NB4 (cell line): ENCODE measurements around the gene TTLL1.
A peak's percentile ranks its signal among the peaks of the same experiment; 100 is the strongest.

Source experiments
- DNase-seq: peaks from one replicate; pipeline ENCODE4 v3.0.0; 2010; ENCODE audit warnings: low read depth
- H3K4me3 ChIP-seq: one replicate; pipeline ENCODE4 v1.5.1; 2011; ENCODE audit warnings: mild to moderate bottlenecking, low read depth, low read length, moderate library complexity
- CTCF ChIP-seq: IDR thresholded peaks from one replicate; pipeline ENCODE4 v1.5.1; 2012; ENCODE audit warnings: low read depth, low read length
- MAX ChIP-seq: IDR thresholded peaks from 2 replicates; pipeline ENCODE4 v1.6.1; 2011; ENCODE audit warnings: low read depth, low read length
- MYC ChIP-seq: IDR thresholded peaks from 2 replicates; pipeline ENCODE4 v1.6.1; 2011; ENCODE audit warnings: low read depth, low read length
- POLR2A ChIP-seq: IDR thresholded peaks from 2 replicates; pipeline ENCODE4 v1.6.1; 2011; ENCODE audit warnings: mild to moderate bottlenecking; ENCODE audit not compliant: insufficient read length; ENCODE audit errors: extremely low read depth

TTLL1 gene

GRCh38 chr22:43006016-43006505 lies 83.1 kb downstream of the TTLL1 start:
- H3K4me3 ChIP-seq: no peak overlapping the region
- TF ChIP-seq MAX (no peak), MYC (no peak), CTCF (no peak), POLR2A (no peak)
- DNase-seq: no peak

- no peak for DNase-seq
- TF ChIP-seq CTCF (no peak), POLR2A (no peak), MAX (no peak), MYC (no peak)
- no peak overlapping the region for H3K4me3 ChIP-seq
Observed at GRCh38 chr22:43005106-43005505, 84.1 kb downstream of the TTLL1 start.

GRCh38 chr22:43004362-43005035 lies 84.7 kb downstream of the TTLL1 start:
- peak; percentile 98 for DNase-seq
- TF ChIP-seq CTCF (no peak), MYC (peak; percentile 93), MAX (peak; percentile 98), POLR2A (no peak)

GRCh38 chr22:43002202-43002586 lies 87.0 kb downstream of the TTLL1 start:
- DNase-seq: no peak
- no peak for TF ChIP-seq MAX
- no peak for TF ChIP-seq POLR2A
- TF ChIP-seq MYC: no peak
- TF ChIP-seq CTCF: no peak
- H3K4me3 ChIP-seq: no peak overlapping the region

More at GRCh38 chr22:43004362-43005035, 84.7 kb downstream of the TTLL1 start:
- H3K4me3 ChIP-seq: no peak overlapping the region

GRCh38 chr22:43001271-43002201 lies 87.7 kb downstream of the TTLL1 start:
- no peak overlapping the region for H3K4me3 ChIP-seq
- TF ChIP-seq CTCF (no peak), MYC (no peak), POLR2A (no peak), MAX (no peak)
- peak; percentile 57 for DNase-seq
